Nephron (organoid): ENCODE measurements around the gene PDZD2.
A peak's percentile ranks its signal among the peaks of the same experiment; 100 is the strongest.

Experiments
- H3K27ac Mint-ChIP-seq, 3 experiments: 2 replicates each; pipeline ENCODE4 v1.8.0; 2020; ENCODE audit warnings: mixed read lengths in 3 of 3, mild to moderate bottlenecking in 2 of 3, moderate library complexity in 1 of 3
- H3K27me3 Mint-ChIP-seq: 2 replicates; pipeline ENCODE4 v1.8.0; 2021; ENCODE audit warnings: low read depth, mild to moderate bottlenecking, moderate library complexity, mixed read lengths
- H3K36me3 Mint-ChIP-seq: 2 replicates; pipeline ENCODE4 v1.8.0; 2020; ENCODE audit warnings: low read depth, mixed read lengths
- H3K4me1 Mint-ChIP-seq: 2 replicates; pipeline ENCODE4 v1.8.0; 2020; ENCODE audit warnings: mixed read lengths
- H3K4me3 Mint-ChIP-seq, 3 experiments: 2 replicates each; pipeline ENCODE4 v1.8.0; 2020; ENCODE audit warnings: mild to moderate bottlenecking in 3 of 3, mixed read lengths in 3 of 3, moderate library complexity in 2 of 3
- H3K9me3 Mint-ChIP-seq: 2 replicates; pipeline ENCODE4 v1.8.0; 2020; ENCODE audit warnings: mixed read lengths
- CTCF ChIP-seq, 3 experiments: fragments of 200-600 bp; sonication (generic); IDR thresholded peaks; one replicate each; pipeline ENCODE4 v1.5.0; 2021; ENCODE audit warnings: antibody characterized with exemption in 3 of 3; ENCODE audit not compliant: unreplicated experiment in 3 of 3

PDZD2 gene

GRCh38 chr5:32055891-32056866 lies 417.2 kb downstream of the PDZD2 start:
- no peaks in the 10 kb centered on the region for H3K27me3 Mint-ChIP-seq
- H3K4me3 Mint-ChIP-seq: no peak overlapping the region
- no peak for TF ChIP-seq CTCF (IDR thresholded peaks at IDR 0.05; ENCODE audit: unreplicated experiment in 3 of 3)
- no peaks in the 10 kb centered on the region for H3K9me3 Mint-ChIP-seq
- peaks cover 36% of the 10 kb centered on the region for H3K36me3 Mint-ChIP-seq
- H3K27ac Mint-ChIP-seq: peak overlapping the region in 1 of 3 experiments; percentile 17
- peaks cover 13% of the 10 kb centered on the region for H3K4me1 Mint-ChIP-seq

DNA sequence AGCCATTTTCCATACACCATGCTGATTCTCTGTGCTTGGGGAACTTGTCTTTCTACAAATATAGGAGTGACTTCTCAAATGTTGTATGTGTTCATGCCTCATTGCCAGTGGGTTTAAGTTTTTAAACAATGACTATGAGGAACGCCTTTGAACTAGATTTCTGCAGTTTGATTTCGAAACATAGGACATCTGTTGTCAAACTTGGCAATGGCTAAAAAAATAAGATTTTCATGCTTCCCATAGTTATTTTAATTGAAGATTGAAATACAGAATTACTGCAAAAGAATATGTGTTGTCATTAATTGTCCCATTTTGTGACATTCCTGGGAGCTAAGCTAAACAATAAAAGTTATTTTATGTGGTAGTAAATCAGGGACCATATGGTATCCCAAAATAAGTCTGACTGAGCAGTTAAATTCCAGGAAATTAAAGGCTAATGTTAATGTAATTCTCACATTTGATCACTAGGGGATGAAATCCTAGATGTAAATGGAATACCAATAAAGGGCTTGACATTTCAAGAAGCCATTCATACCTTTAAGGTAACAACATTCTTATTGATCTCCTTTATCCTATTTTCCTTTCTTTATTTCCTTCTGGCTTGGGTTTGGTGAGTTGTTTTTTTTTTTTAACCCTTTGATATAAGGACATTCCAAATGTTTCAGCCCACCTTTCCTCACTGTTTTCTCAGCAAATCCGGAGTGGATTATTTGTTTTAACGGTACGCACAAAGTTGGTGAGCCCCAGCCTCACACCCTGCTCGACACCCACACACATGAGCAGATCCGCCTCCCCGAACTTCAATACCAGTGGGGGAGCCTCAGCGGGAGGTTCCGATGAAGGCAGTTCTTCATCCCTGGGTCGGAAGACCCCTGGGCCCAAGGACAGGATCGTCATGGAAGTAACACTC lies 418.5 kb downstream of the PDZD2 start:
- Mint-ChIP-seq H3K4me3 (no peak overlapping the region), H3K27ac (no peak overlapping the region), H3K27me3 (no peaks in the 10 kb centered on the region), H3K36me3 (peaks cover 34% of the 10 kb centered on the region), H3K4me1 (peaks cover 13% of the 10 kb centered on the region), H3K9me3 (no peaks in the 10 kb centered on the region)
- TF ChIP-seq CTCF (IDR thresholded peaks at IDR 0.05; ENCODE audit: unreplicated experiment in 3 of 3): peak; percentile 20 to 38 (median 26)

DNA sequence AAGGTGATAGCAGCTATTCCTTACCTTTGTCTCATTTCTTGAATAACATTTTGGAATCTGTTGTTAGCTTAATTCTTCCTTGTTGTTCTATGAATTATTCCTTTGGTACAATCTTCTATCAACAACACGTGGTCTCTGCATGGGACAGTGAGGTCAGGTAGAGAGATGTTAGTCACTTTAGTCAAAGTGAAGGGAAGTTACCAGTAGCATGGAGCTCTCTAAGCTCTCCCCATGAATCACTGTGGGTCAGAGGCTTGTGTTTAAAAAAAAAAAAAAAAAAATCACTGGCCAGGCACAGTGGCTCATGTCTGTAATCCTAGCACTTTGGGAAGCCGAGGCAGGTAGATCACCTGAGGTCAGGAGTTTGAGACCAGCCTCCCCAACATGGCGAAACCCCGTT lies 419.2 kb downstream of the PDZD2 start:
- TF ChIP-seq CTCF (IDR thresholded peaks at IDR 0.05; ENCODE audit: unreplicated experiment in 3 of 3): no peak
- H3K4me1 Mint-ChIP-seq: peaks cover 13% of the 10 kb centered on the region
- no peak overlapping the region for H3K4me3 Mint-ChIP-seq
- H3K9me3 Mint-ChIP-seq: no peaks in the 10 kb centered on the region
- H3K27me3 Mint-ChIP-seq: no peaks in the 10 kb centered on the region
- peaks cover 38% of the 10 kb centered on the region for H3K36me3 Mint-ChIP-seq
- no peak overlapping the region for H3K27ac Mint-ChIP-seq

- Mint-ChIP-seq H3K27me3 (no peaks in the 10 kb centered on the region), H3K27ac (no peak overlapping the region), H3K4me1 (peaks cover 13% of the 10 kb centered on the region), H3K4me3 (no peak overlapping the region), H3K36me3 (peaks cover 32% of the 10 kb centered on the region), H3K9me3 (no peaks in the 10 kb centered on the region)
- TF ChIP-seq CTCF (IDR thresholded peaks at IDR 0.05; ENCODE audit: unreplicated experiment in 3 of 3): no peak
These were observed 420.1 kb downstream of the PDZD2 start for GRCh38 chr5:32058997-32059396.

DNA sequence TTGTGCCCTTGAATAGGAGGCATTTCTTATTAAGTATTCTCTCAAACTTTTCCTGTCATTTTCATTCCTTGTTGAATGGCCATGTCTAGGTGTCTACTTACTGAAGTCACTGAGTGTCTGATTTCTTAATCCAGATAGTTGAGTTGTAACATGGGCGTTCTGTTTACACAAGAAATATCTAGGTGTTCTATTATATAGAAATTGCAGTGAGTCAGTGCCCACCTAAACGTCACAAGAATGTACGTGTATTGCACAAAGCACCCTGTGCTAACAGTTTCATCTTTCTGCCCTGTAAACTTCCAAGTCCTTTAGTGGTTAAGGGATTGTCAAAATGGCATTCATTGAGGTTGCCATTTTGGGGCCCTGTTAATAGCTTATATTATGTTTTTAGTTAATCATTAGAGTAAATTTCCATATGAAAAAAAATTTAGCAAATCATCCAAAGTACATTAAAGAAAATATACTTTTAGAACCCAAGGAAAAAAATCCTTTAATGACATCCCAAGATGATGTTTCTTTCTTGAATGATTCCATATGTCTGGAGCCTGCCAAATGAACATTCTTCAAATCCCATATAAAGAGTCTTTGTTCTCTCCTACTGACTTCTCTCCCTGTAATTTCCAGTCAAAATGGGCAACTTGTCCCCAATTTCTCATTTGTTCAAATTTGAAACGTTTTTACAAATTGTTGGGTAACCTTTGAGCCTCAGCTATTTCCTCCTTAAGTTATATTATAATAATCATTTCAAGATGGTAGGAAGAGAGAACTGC lies 421.0 kb downstream of the PDZD2 start:
- no peak for TF ChIP-seq CTCF (IDR thresholded peaks at IDR 0.05; ENCODE audit: unreplicated experiment in 3 of 3)
- Mint-ChIP-seq H3K27ac (no peak overlapping the region), H3K4me1 (peaks cover 13% of the 10 kb centered on the region), H3K9me3 (no peaks in the 10 kb centered on the region), H3K27me3 (no peaks in the 10 kb centered on the region), H3K36me3 (peaks cover 33% of the 10 kb centered on the region), H3K4me3 (no peak overlapping the region)
